T47D (cell line): ENCODE results near the gene GSTO2.

Experiments
- DNase-seq, 2 experiments: peaks; one replicate each; pipeline versions ENCODE4 v3.0.0 to v3.0.0-alpha.2; 2011 to 2012; ENCODE audit warnings: low read depth in 1 of 2, low spot score in 1 of 2
- JUND ChIP-seq: IDR thresholded peaks from 2 replicates; pipeline ENCODE4 v1.6.1; 2012; ENCODE audit warnings: low read depth
- in situ Hi-C: cut with HindIII; loops from 2 replicates; pipeline ENCODE4 v1.10.0; 2016; ENCODE audit warnings: low sequenced_read_pairs, low pct_unique_long_range_greater_than_20kb

Gene GSTO2

GRCh38 chr10:104351919-104352318 lies 82.9 kb downstream of the GSTO2 start:
- no peak for TF ChIP-seq JUND
- in situ Hi-C loops, result no loop called here
- DNase-seq, result no peak

DNA sequence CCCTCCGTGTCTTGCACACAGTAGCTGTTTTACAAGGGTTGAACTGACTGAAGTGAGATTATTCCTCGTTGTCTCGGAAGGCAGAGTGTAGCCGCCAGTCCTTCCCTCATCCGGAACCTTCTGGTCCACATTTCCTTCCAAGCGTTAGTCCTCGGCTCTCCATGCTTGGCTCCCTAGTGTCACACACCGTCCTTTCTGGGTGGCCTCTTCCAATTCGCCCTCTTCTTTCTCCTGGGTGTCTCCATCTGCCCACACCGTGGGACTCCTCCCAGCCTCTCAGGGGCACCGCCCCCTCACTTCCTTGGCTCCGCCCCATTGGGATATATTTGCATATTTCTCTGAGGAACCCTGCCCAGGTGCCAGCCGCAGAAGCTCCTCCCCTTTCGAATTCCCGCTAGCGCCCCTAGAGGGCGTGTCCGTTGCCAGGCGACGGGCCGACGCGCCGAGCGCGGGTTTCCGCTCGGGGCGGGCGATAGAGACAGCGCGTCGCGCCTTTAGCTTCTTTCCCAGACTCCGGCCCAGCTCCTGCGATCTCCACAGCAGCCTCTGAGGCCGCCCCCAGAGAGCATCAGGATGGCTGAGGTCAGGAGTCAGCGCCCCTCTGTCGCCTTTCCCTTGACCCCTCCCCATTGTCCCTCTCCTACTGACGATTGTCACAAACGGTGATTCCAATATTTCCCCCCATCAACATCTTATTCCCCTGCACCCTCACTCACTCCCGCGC lies 84.5 kb downstream of the GSTO2 start, which contains the start of gene CFAP58:
Gene CFAP58 (plus strand): TSS at position 509 of the 724 bp plus-strand sequence. CDS start 65 bp downstream, at position 574.
- no peak for TF ChIP-seq JUND
- DNase-seq, result peak; percentile 48 to 96
- in situ Hi-C loops, result no loop called here
